Keratinocyte (primary cell): Measurements from ENCODE around the gene CEP295NL.

Experiments used
- EZH2 ChIP-seq: IDR thresholded peaks from one replicate; pipeline ENCODE4 v1.6.1; 2012; ENCODE audit warnings: inconsistent platforms, mild to moderate bottlenecking, low read length, moderate library complexity
- TF ChIP-seq, protein P1 (sequence below), 3 experiments: IDR thresholded peaks in 1 of 3; conservative IDR thresholded peaks in 1 of 3; optimal IDR thresholded peaks in 1 of 3; 2 replicates in 2 of 3; 3 replicates in 1 of 3; pipeline versions ENCODE3 to v1.5.1; 2011; ENCODE audit warnings: low read length in 3 of 3, mild to moderate bottlenecking in 3 of 3, moderate library complexity in 2 of 3, control low read depth in 1 of 3, inconsistent platforms in 1 of 3; ENCODE audit not compliant: insufficient read depth in 2 of 3; ENCODE audit errors: extremely low read depth in 1 of 3

DNA sequence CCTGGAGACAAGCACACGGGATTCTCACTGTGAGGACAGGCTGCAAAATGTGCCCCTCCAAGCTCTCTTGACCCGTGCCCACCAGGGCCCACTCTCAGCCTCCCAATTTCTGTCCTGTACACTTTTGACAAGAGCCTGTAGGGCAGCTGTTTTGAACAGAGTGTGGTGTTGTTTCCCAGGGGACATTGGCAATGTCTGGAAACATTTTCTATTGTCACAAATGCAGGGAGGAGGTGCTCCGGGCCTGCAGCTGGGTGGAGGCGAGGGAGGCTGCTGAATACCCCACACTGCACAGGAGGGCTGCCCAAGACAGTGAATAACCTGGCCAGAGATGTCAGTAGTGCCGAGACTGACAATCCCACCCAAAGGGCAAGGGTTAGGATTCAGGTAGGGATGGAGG is 10.5 kb downstream of the CEP295NL start:
- TF ChIP-seq, protein P1, sequence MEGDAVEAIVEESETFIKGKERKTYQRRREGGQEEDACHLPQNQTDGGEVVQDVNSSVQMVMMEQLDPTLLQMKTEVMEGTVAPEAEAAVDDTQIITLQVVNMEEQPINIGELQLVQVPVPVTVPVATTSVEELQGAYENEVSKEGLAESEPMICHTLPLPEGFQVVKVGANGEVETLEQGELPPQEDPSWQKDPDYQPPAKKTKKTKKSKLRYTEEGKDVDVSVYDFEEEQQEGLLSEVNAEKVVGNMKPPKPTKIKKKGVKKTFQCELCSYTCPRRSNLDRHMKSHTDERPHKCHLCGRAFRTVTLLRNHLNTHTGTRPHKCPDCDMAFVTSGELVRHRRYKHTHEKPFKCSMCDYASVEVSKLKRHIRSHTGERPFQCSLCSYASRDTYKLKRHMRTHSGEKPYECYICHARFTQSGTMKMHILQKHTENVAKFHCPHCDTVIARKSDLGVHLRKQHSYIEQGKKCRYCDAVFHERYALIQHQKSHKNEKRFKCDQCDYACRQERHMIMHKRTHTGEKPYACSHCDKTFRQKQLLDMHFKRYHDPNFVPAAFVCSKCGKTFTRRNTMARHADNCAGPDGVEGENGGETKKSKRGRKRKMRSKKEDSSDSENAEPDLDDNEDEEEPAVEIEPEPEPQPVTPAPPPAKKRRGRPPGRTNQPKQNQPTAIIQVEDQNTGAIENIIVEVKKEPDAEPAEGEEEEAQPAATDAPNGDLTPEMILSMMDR (optimal IDR thresholded peaks at IDR 0.05 in 1 of 3, IDR thresholded peaks at IDR 0.05 in 1 of 3, conservative IDR thresholded peaks at IDR 0.05 in 1 of 3; ENCODE audit: extremely low read depth in 1 of 3, insufficient read depth in 2 of 3, low read length in 3 of 3), result no peak
- no peak for TF ChIP-seq EZH2
